Endodermal cell (in vitro differentiated cells): ENCODE results near the gene MRPL19. TPM values are rescaled to one million over a fixed set of nuclear protein-coding genes. Genes with fewer than 3 reads are reported as not detected.

Experiments used
- DNase-seq: peaks from one replicate; pipeline ENCODE4 v3.0.0-alpha.2; 2017
- H3K27ac ChIP-seq: 2 replicates; pipeline ENCODE4 v1.5.1; 2013; ENCODE audit warnings: mild to moderate bottlenecking, low read depth, low read length, moderate library complexity
- H3K27me3 ChIP-seq: 2 replicates; pipeline ENCODE4 v1.6.1; 2013; ENCODE audit warnings: mild to moderate bottlenecking, low read length, moderate library complexity; ENCODE audit not compliant: insufficient read depth, control insufficient read depth, poor library complexity, severe bottlenecking
- H3K36me3 ChIP-seq: 2 replicates; pipeline ENCODE4 v1.7.0; 2013; ENCODE audit warnings: mild to moderate bottlenecking, low read length, moderate library complexity; ENCODE audit not compliant: control insufficient read depth, insufficient read depth
- H3K4me1 ChIP-seq: one replicate; pipeline ENCODE4 v1.7.0; 2013; ENCODE audit warnings: low read length; ENCODE audit not compliant: control insufficient read depth, insufficient read depth
- H3K4me3 ChIP-seq: 2 replicates; pipeline ENCODE4 v1.5.1; 2013; ENCODE audit warnings: mild to moderate bottlenecking, low read length, moderate library complexity
- H3K9ac ChIP-seq: 2 replicates; pipeline ENCODE4 v1.6.1; 2013; ENCODE audit warnings: mild to moderate bottlenecking, low read length, moderate library complexity; ENCODE audit not compliant: poor library complexity, severe bottlenecking; ENCODE audit errors: extremely low read depth
- H3K9me3 ChIP-seq: 2 replicates; pipeline ENCODE4 v1.6.1; 2013; ENCODE audit warnings: mild to moderate bottlenecking, low read length, moderate library complexity; ENCODE audit not compliant: control insufficient read depth
- H3K27ac Mint-ChIP-seq: 2 replicates; pipeline ENCODE4 v1.8.0; 2020; ENCODE audit warnings: mixed read lengths
- H3K27me3 Mint-ChIP-seq: 2 replicates; pipeline ENCODE4 v1.8.0; 2021; ENCODE audit warnings: mild to moderate bottlenecking, mixed read lengths; ENCODE audit not compliant: insufficient read depth
- H3K36me3 Mint-ChIP-seq: 2 replicates; pipeline ENCODE4 v1.8.0; 2020; ENCODE audit warnings: low read depth, mixed read lengths
- H3K4me1 Mint-ChIP-seq: 2 replicates; pipeline ENCODE4 v1.8.0; 2020; ENCODE audit warnings: mixed read lengths
- H3K4me3 Mint-ChIP-seq: 2 replicates; pipeline ENCODE4 v1.8.0; 2020; ENCODE audit warnings: mild to moderate bottlenecking, moderate library complexity, mixed read lengths
- H3K9me3 Mint-ChIP-seq: 2 replicates; pipeline ENCODE4 v1.8.0; 2020; ENCODE audit warnings: mild to moderate bottlenecking, mixed read lengths
- WGBS, 2 experiments: methylation state at CpG; one replicate each; pipeline versions ENCODE4 v1.1.5 to v1.1.7; 2013; ENCODE audit warnings: missing lambda C conversion rate in 2 of 2, mixed read lengths in 1 of 2; ENCODE audit not compliant: insufficient coverage in 1 of 2, insufficient read length in 1 of 2; 5-methylcytosine and 5-hydroxymethylcytosine counted together
- total RNA-seq, 2 donors: library from RNA; stranded (reverse); fragmentation: NEBNext Ultra II Directional in 1 of 2; extraction: Animal tissue kit (Norgen Biotek cat#: 25700) in 1 of 2; gene quantifications; 2 replicates in 1 of 2; 3 replicates in 1 of 2; pipeline ENCODE4 v1.2.1, GENCODE V29; 2021
- TF ChIP-seq, protein P1 (sequence below): fragments of 200-600 bp; sonication (generic); conservative IDR thresholded peaks from 2 replicates; pipeline ENCODE4 v1.5.0; 2021; ENCODE audit warnings: antibody characterized with exemption, mild to moderate bottlenecking

Gene MRPL19
- total RNA-seq, 2 donors from 2014 or later: 63.7 to 77.6 TPM

DNA sequence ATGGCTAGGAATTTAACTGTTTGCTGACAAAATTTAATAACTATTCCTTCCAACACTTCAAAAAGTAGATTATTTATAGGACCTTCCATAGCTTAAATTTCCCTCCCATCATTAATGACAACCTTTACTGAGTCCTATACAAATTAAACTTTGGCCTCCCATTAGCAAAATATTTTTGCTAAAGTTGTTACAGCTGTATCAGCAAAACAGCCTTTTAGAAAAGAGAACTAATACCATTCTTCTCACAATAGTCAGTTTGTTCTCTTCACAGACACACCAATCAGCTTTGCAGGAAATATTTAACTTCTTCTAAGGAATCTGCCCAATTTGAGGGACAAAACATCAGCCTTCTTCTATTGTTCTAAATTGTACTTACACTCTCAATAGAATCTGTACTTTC, 76.1 kb downstream of the MRPL19 start:
- DNase-seq: no peak
- H3K4me1 Mint-ChIP-seq: no peaks in the 10 kb centered on the region
- peaks cover 14% of the 10 kb centered on the region for H3K9me3 Mint-ChIP-seq
- H3K27ac Mint-ChIP-seq: no peak overlapping the region
- no peaks in the 10 kb centered on the region for H3K27me3 ChIP-seq
- H3K9me3 ChIP-seq: no peaks in the 10 kb centered on the region
- no peaks in the 10 kb centered on the region for H3K4me1 ChIP-seq
- H3K27ac ChIP-seq: no peak overlapping the region
- TF ChIP-seq, protein P1, sequence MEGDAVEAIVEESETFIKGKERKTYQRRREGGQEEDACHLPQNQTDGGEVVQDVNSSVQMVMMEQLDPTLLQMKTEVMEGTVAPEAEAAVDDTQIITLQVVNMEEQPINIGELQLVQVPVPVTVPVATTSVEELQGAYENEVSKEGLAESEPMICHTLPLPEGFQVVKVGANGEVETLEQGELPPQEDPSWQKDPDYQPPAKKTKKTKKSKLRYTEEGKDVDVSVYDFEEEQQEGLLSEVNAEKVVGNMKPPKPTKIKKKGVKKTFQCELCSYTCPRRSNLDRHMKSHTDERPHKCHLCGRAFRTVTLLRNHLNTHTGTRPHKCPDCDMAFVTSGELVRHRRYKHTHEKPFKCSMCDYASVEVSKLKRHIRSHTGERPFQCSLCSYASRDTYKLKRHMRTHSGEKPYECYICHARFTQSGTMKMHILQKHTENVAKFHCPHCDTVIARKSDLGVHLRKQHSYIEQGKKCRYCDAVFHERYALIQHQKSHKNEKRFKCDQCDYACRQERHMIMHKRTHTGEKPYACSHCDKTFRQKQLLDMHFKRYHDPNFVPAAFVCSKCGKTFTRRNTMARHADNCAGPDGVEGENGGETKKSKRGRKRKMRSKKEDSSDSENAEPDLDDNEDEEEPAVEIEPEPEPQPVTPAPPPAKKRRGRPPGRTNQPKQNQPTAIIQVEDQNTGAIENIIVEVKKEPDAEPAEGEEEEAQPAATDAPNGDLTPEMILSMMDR: no peak
- H3K4me3 ChIP-seq: no peak overlapping the region
- no peak overlapping the region for H3K4me3 Mint-ChIP-seq
- H3K27me3 Mint-ChIP-seq: peaks cover 2% of the 10 kb centered on the region
- H3K9ac ChIP-seq: no peak overlapping the region
- no peaks in the 10 kb centered on the region for H3K36me3 Mint-ChIP-seq
- no peaks in the 10 kb centered on the region for H3K36me3 ChIP-seq

DNA sequence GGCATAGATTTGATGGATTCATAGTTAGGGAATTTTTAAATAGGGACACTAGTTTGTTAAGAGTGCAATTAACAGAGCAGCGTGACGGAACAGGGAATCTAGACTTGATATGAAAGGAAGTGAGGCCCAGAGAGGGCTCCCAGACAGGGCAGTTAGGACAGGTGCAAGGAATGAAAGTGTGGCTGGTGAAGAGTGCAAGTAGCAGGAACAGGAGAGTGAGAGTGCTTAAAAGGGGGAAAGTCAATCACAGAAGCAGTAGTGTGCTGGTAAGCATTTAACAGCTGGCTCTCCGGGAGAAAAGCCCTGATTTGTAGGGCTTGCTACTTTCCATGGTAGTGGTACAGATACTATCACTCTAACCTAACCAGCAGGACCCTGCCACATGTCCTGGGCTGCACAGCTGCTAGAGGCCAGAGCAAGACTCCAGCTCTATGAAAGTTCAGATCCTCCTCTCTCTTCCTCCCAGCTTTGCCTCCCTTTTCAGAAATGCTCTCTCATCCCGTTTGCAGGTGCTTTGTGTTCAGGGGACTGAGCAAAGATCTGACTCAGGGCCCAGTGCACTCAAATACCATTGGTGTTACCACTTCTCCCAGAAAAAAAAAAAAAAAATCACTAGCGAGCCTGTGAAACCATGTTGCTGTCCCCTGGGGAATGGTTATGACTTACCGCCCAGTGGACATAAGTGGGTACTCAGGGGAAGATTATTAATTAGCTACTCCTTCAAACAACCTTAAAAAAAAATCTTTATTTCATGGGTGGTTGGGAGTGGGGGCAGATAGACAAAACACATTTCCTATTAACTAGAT, 82.2 kb downstream of the MRPL19 start:
- Mint-ChIP-seq H3K36me3 (no peaks in the 10 kb centered on the region), H3K27ac (no peak overlapping the region), H3K9me3 (peaks cover 7% of the 10 kb centered on the region), H3K27me3 (peaks cover 2% of the 10 kb centered on the region), H3K4me3 (no peak overlapping the region), H3K4me1 (no peaks in the 10 kb centered on the region)
- H3K27ac ChIP-seq: no peak overlapping the region
- H3K27me3 ChIP-seq: no peaks in the 10 kb centered on the region
- no peaks in the 10 kb centered on the region for H3K36me3 ChIP-seq
- H3K9me3 ChIP-seq: no peaks in the 10 kb centered on the region
- H3K4me1 ChIP-seq: no peaks in the 10 kb centered on the region
- 94 to 96% methylated on average over 4 to 5 of the region's 6 CpGs for WGBS, 2 experiments
- DNase-seq: no peak
- no peak overlapping the region for H3K9ac ChIP-seq
- TF ChIP-seq, protein P1: no peak
- H3K4me3 ChIP-seq: no peak overlapping the region

- Mint-ChIP-seq H3K27me3 (peaks cover 2% of the 10 kb centered on the region), H3K9me3 (peaks cover 4% of the 10 kb centered on the region), H3K4me1 (no peaks in the 10 kb centered on the region), H3K27ac (no peak overlapping the region), H3K4me3 (no peak overlapping the region), H3K36me3 (no peaks in the 10 kb centered on the region)
- Histone ChIP-seq H3K4me1 (no peaks in the 10 kb centered on the region), H3K36me3 (no peaks in the 10 kb centered on the region), H3K9ac (no peak overlapping the region), H3K4me3 (no peak overlapping the region), H3K27ac (no peak overlapping the region), H3K9me3 (no peaks in the 10 kb centered on the region), H3K27me3 (no peaks in the 10 kb centered on the region)
- no peak for DNase-seq
- TF ChIP-seq, protein P1: peak; percentile 65
- WGBS, 2 experiments: 78 to 80% methylated on average over 3 to 5 of the region's 5 CpGs
These were observed 83.3 kb downstream of the MRPL19 start for GRCh38 chr2:75729861-75730260.
